Tibial artery (tissue), 4 donors: Measurements from ENCODE around the gene MATK.

Experiments
- DNase-seq, 2 donors: peaks; one replicate each; pipeline ENCODE4 v3.0.0-alpha.2; 2019
- H3K27ac ChIP-seq, 2 donors: fragments of 200-600 bp; sonication (generic) in 1 of 2; 1 replicate in 1 of 2; 2 replicates in 1 of 2; pipeline ENCODE4 v1.5.1; 2018 to 2019; ENCODE audit warnings: mild to moderate bottlenecking in 1 of 2
- H3K27me3 ChIP-seq, 2 donors: fragments of 200-600 bp; sonication (generic) in 1 of 2; one replicate each; pipeline versions ENCODE4 v1.5.1 to v1.6.0; 2016 to 2019
- H3K36me3 ChIP-seq, 3 donors: fragments of 200-600 bp; sonication (generic) in 2 of 3; one replicate each; pipeline ENCODE4 v1.5.1; 2016 to 2019; ENCODE audit warnings: mild to moderate bottlenecking in 2 of 3
- H3K4me1 ChIP-seq, 4 donors: fragments of 200-600 bp; sonication (generic) in 2 of 4; 1 replicate in 3 of 4; 2 replicates in 1 of 4; pipeline ENCODE4 v1.5.1; 2016 to 2019
- H3K4me3 ChIP-seq, 2 donors: fragments of 200-600 bp; sonication (generic) in 1 of 2; 1 replicate in 1 of 2; 2 replicates in 1 of 2; pipeline ENCODE4 v1.5.1; 2018 to 2019; ENCODE audit warnings: mild to moderate bottlenecking in 2 of 2
- H3K9me3 ChIP-seq, 3 donors: fragments of 200-600 bp; sonication (generic) in 1 of 3; one replicate each; pipeline ENCODE4 v1.5.1; 2016 to 2019
- intact Hi-C: fragments of 100-400 bp; cut with DNase I; formaldehyde crosslinking; loops from one replicate; pipeline ENCODE4 v1.15.0; 2023; ENCODE audit warnings: low total_unique reads
- TF ChIP-seq, protein P1 (sequence below), 2 experiments: fragments of 200-600 bp in 1 of 2; fragments of 450-650 bp in 1 of 2; IDR thresholded peaks; one replicate each; pipeline ENCODE4 v1.5.1; 2017 to 2019; ENCODE audit warnings: antibody characterized with exemption in 2 of 2, mild to moderate bottlenecking in 1 of 2, moderate library complexity in 1 of 2

Gene MATK

DNA sequence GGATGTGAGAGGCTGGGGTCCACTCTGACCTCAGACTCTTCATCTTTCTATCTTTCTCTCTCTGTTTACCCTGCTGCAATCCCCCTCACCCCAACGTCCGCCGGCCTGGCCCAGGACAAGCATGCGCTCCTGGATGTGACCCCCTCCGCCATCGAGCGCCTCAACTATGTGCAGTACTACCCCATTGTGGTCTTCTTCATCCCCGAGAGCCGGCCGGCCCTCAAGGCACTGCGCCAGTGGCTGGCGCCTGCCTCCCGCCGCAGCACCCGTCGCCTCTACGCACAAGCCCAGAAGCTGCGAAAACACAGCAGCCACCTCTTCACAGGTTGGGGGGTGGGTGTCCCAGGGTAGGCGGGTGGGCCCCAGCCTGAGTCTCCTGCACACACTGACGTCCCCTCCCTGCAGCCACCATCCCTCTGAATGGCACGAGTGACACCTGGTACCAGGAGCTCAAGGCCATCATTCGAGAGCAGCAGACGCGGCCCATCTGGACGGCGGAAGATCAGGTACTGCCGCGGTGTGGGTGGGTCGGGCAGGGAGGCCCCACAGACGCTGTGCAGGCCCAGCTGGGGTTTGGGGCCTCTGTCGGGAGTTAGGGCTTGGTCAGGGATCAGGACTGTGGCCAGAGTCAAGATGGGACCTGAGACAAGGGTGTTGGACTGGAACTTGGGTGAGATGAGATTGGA, 39.7 kb downstream of the MATK start:
- Histone ChIP-seq H3K36me3 (peaks cover 18 to 25% (median 20%) of the 10 kb centered on the region in 3 donors), H3K27ac (no peak overlapping the region), H3K27me3 (peaks cover 0 to 4% of the 10 kb centered on the region in 2 donors), H3K4me3 (no peak overlapping the region), H3K4me1 (no peaks in the 10 kb centered on the region), H3K9me3 (no peaks in the 10 kb centered on the region)
- intact Hi-C loops: no loop called here
- TF ChIP-seq, protein P1, sequence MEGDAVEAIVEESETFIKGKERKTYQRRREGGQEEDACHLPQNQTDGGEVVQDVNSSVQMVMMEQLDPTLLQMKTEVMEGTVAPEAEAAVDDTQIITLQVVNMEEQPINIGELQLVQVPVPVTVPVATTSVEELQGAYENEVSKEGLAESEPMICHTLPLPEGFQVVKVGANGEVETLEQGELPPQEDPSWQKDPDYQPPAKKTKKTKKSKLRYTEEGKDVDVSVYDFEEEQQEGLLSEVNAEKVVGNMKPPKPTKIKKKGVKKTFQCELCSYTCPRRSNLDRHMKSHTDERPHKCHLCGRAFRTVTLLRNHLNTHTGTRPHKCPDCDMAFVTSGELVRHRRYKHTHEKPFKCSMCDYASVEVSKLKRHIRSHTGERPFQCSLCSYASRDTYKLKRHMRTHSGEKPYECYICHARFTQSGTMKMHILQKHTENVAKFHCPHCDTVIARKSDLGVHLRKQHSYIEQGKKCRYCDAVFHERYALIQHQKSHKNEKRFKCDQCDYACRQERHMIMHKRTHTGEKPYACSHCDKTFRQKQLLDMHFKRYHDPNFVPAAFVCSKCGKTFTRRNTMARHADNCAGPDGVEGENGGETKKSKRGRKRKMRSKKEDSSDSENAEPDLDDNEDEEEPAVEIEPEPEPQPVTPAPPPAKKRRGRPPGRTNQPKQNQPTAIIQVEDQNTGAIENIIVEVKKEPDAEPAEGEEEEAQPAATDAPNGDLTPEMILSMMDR (IDR thresholded peaks at IDR 0.05): no peak
- no peak for DNase-seq

DNA sequence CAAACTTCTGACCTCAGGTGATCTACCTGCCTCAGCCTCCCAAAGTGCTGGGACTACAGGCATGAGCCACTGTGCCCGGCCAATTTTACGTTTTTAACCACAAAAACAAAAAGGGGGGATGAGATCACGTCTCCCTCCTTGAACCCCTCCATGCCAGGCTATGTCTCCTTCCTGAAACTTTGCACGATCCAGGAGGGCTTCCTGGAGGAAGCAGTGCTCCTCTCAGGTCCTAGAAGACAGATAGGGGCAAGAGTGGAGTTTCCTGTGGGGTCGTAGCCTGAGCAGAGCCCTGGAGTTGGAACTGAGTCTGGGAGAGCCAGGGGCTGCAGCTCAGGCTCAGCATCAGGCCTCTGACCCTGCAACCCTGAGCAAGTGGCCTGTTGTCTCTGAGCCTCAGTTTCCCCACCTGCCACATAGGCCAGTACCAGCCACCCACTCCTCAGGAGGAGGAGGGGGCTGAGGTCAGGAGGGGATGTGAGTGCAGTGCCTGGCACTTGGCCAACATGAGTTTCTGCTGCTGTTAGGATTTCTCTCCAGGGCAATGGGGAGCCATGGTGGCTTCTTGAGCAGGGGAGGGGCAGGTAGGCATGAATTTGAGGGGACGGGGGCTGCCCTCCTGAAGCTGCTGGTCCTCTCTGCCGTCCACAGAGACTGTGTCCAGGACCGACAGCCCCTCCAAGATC, 40.7 kb downstream of the MATK start:
- Histone ChIP-seq H3K27ac (no peak overlapping the region), H3K4me3 (no peak overlapping the region), H3K27me3 (peaks cover 0 to 4% of the 10 kb centered on the region in 2 donors), H3K36me3 (peaks cover 8 to 16% (median 10%) of the 10 kb centered on the region in 3 donors), H3K9me3 (no peaks in the 10 kb centered on the region), H3K4me1 (no peaks in the 10 kb centered on the region)
- intact Hi-C loops: no loop called here
- TF ChIP-seq, protein P1 (IDR thresholded peaks at IDR 0.05): no peak
- DNase-seq: no peak

DNA sequence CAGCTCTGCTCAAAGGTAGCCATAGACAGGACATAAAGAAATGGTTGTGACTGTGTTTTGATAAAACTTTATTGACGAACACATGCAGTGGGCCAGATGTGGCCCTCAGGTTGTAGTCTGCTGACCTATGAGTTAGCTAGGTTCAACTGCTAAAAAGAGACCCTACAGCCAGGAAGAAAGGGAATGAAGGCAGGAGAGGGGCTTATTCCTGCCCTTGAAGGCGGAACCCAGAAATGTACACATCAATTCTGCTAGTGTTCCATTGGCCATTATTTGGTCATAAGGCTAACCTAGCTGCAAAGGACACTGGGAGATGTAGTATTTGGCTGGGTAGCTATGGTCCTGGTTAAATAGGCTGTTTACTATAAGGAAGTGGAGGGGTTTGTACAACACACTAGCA, 42.7 kb downstream of the MATK start:
- Histone ChIP-seq H3K27ac (no peak overlapping the region), H3K4me3 (no peak overlapping the region), H3K27me3 (peaks cover 0 to 15% of the 10 kb centered on the region in 2 donors), H3K36me3 (peaks cover 0 to 15% (median 0%) of the 10 kb centered on the region in 3 donors), H3K4me1 (no peaks in the 10 kb centered on the region), H3K9me3 (no peaks in the 10 kb centered on the region)
- no peak for DNase-seq
- intact Hi-C loops: no loop called here
- TF ChIP-seq, protein P1 (IDR thresholded peaks at IDR 0.05): no peak

DNA sequence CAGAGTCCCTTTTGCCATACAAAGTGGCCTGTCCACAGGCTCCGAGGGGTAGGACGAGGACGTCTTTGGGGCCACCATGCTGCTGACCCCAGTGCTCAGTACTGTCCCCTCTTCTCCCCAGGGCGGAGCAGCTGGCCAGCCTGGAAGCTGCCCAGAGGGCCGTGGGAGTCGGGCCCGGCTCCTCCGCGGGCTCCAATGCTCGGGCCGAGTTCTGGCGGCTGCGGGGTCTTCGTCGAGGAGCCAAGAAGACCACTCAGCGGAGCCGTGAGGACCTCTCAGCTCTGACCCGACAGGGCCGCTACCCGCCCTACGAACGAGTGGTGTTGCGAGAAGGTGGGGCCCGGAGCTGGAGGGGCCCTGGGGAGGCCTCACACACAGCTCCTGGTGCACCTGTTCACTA, 45.8 kb downstream of the MATK start:
- H3K36me3 ChIP-seq: peaks cover 0 to 31% (median 0%) of the 10 kb centered on the region in 3 donors

DNA sequence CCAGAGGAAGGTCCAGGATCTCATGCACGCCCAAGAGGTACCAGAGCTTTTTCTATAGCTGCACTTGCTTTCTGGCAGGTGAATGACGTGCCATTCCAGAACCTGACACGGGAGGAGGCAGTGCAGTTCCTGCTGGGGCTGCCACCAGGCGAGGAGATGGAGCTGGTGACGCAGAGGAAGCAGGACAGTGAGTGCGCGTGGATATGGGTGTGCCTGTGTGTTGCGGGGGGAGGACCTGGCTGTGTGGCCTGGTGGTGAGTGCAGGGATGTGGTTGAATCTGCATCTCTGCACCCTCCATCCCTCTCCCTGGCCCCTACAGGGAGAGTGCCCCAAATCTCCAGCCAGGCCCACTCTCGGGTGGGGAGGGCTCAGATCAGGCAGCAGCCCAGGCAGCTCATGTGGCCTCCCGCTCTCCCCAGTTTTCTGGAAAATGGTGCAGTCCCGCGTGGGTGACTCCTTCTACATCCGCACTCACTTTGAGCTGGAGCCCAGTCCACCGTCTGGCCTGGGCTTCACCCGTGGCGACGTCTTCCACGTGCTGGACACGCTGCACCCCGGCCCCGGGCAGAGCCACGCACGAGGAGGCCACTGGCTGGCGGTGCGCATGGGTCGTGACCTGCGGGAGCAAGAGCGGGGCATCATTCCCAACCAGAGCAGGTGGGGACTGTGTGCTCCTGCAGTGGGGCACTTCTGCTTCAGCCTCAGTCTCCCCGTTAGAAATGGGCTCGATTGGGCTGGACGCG, 47.5 kb downstream of the MATK start:
- H3K4me1 ChIP-seq: no peaks in the 10 kb centered on the region
- intact Hi-C loops: no loop called here
- no peak overlapping the region for H3K4me3 ChIP-seq
- TF ChIP-seq, protein P1 (IDR thresholded peaks at IDR 0.05): no peak
- no peak for DNase-seq
- H3K27me3 ChIP-seq: peaks cover 0 to 29% of the 10 kb centered on the region in 2 donors
- no peak overlapping the region for H3K27ac ChIP-seq
- no peaks in the 10 kb centered on the region for H3K9me3 ChIP-seq
- peaks cover 0 to 31% (median 0%) of the 10 kb centered on the region in 3 donors for H3K36me3 ChIP-seq

More for the DNA sequence above, 45.8 kb downstream of the MATK start:
- Histone ChIP-seq H3K27ac (no peak overlapping the region), H3K27me3 (peaks cover 0 to 22% of the 10 kb centered on the region in 2 donors), H3K9me3 (no peaks in the 10 kb centered on the region), H3K4me1 (no peaks in the 10 kb centered on the region), H3K4me3 (no peak overlapping the region)
- no peak for DNase-seq
- TF ChIP-seq, protein P1 (IDR thresholded peaks at IDR 0.05): no peak
- intact Hi-C loops: no loop called here
